GM21529 (cell line): ENCODE measurements around the gene ABCC1.
"Not testable (repeated sequence)": the region's sequence is repeated elsewhere in the genome, so short reads cannot be mapped to it uniquely, and the experiment has no call there.

Experiments
- ATAC-seq: cut with Tn5 transposase; IDR thresholded peaks from one replicate; pipeline ENCODE4 v1.9.1; 2021; ENCODE audit not compliant: unreplicated experiment

ABCC1 gene

GRCh38 chr16:16150878-16151152, 201.4 kb downstream of the ABCC1 start:
- no peak for ATAC-seq

GRCh38 chr16:16151315-16151714, 201.9 kb downstream of the ABCC1 start:
- no peak for ATAC-seq

- not testable (repeated sequence) for ATAC-seq
Measured at GRCh38 chr16:16153000-16153399, 203.6 kb downstream of the ABCC1 start.

- ATAC-seq = no peak
Measured at GRCh38 chr16:16154281-16154951, 205.0 kb downstream of the ABCC1 start.

- no peak for ATAC-seq
Measured at GRCh38 chr16:16155234-16155633, 205.8 kb downstream of the ABCC1 start.

- no peak for ATAC-seq
Measured at GRCh38 chr16:16157166-16157565, 207.8 kb downstream of the ABCC1 start.

- no peak for ATAC-seq
Measured at GRCh38 chr16:16158082-16158658, 208.8 kb downstream of the ABCC1 start.

GRCh38 chr16:16158741-16159374, 209.4 kb downstream of the ABCC1 start:
- ATAC-seq = no peak

- ATAC-seq = no peak
Measured at GRCh38 chr16:16159662-16160061, 210.2 kb downstream of the ABCC1 start.

- ATAC-seq = no peak
Measured at GRCh38 chr16:16161319-16161718, 211.9 kb downstream of the ABCC1 start.

- ATAC-seq = not testable (repeated sequence)
Measured at GRCh38 chr16:16161840-16162239, 212.4 kb downstream of the ABCC1 start.

- no peak for ATAC-seq
Measured at GRCh38 chr16:16162591-16162990, 213.2 kb downstream of the ABCC1 start.

GRCh38 chr16:16163109-16163508, 213.7 kb downstream of the ABCC1 start:
- no peak for ATAC-seq

GRCh38 chr16:16163571-16163970, 214.2 kb downstream of the ABCC1 start:
- no peak for ATAC-seq

- no peak for ATAC-seq
Measured at GRCh38 chr16:16164243-16164642, 214.8 kb downstream of the ABCC1 start.

GRCh38 chr16:16166085-16166484, 216.7 kb downstream of the ABCC1 start:
- ATAC-seq = no peak

- no peak for ATAC-seq
Measured at GRCh38 chr16:16166949-16167348, 217.5 kb downstream of the ABCC1 start.

- no peak for ATAC-seq
Measured at GRCh38 chr16:16167927-16168326, 218.5 kb downstream of the ABCC1 start.

- ATAC-seq = no peak
Measured at GRCh38 chr16:16168431-16168830, 219.0 kb downstream of the ABCC1 start.

GRCh38 chr16:16169615-16170014, 220.2 kb downstream of the ABCC1 start:
- ATAC-seq = no peak

GRCh38 chr16:16171332-16171919, 222.0 kb downstream of the ABCC1 start:
- no peak for ATAC-seq

- ATAC-seq = no peak
Measured at GRCh38 chr16:16172991-16173390, 223.6 kb downstream of the ABCC1 start.
